Neural cell (in vitro differentiated cells): ENCODE data around the gene WDR20. TPM values are rescaled to one million over a fixed set of nuclear protein-coding genes. Genes with fewer than 3 reads are reported as not detected.

Experiments
- H2AFZ ChIP-seq: fragments of 200-600, 300-800 bp; sonication (generic), shearing (Covaris generic); 2 replicates; pipeline ENCODE4 v1.6.0; 2014; ENCODE audit warnings: low read depth, mild to moderate bottlenecking, antibody characterized with exemption, low read length, moderate library complexity
- H3F3A ChIP-seq: fragments of 200-600 bp; shearing (Covaris generic); 2 replicates; pipeline ENCODE4 v1.6.1; 2016; ENCODE audit warnings: mild to moderate bottlenecking, moderate library complexity, mixed read lengths, antibody characterized with exemption, low read length; ENCODE audit not compliant: insufficient read depth, poor library complexity, severe bottlenecking
- H3K27ac ChIP-seq: fragments of 200-600, 300-800 bp; sonication (generic), shearing (Covaris generic); 2 replicates; pipeline ENCODE4 v1.5.1; 2014; ENCODE audit warnings: mild to moderate bottlenecking, low read length, moderate library complexity
- H3K27me3 ChIP-seq: fragments of 300-800, 200-600 bp; sonication (generic), shearing (Covaris generic); 2 replicates; pipeline ENCODE4 v1.6.0; 2014; ENCODE audit warnings: mild to moderate bottlenecking, low read depth, low read length, moderate library complexity; ENCODE audit not compliant: insufficient read depth
- H3K36me3 ChIP-seq: fragments of 300-800, 200-600 bp; sonication (generic), shearing (Covaris generic); 2 replicates; pipeline ENCODE4 v1.5.1; 2014; ENCODE audit warnings: mild to moderate bottlenecking, antibody characterized with exemption, low read length, moderate library complexity; ENCODE audit not compliant: insufficient read depth
- H3K4me2 ChIP-seq: fragments of 300-800, 200-600 bp; sonication (generic), shearing (Covaris generic); 2 replicates; pipeline ENCODE4 v1.6.0; 2014; ENCODE audit warnings: mild to moderate bottlenecking, low read length
- H3K4me3 ChIP-seq: fragments of 300-800, 200-600 bp; sonication (generic), shearing (Covaris generic); 2 replicates; pipeline ENCODE4 v1.5.1; 2014; ENCODE audit warnings: mild to moderate bottlenecking, low read length, moderate library complexity
- H3K79me2 ChIP-seq: fragments of 200-600 bp; shearing (Covaris generic); replicated peaks from 2 replicates; pipeline ENCODE4 v1.6.0; 2014; ENCODE audit warnings: mild to moderate bottlenecking, low read length, moderate library complexity; ENCODE audit not compliant: insufficient read depth
- H3K9ac ChIP-seq: fragments of 300-800, 200-600 bp; sonication (generic), shearing (Covaris generic); 2 replicates; pipeline ENCODE4 v1.6.1; 2016; ENCODE audit warnings: mild to moderate bottlenecking, low read length, mixed read lengths
- H3K9me2 ChIP-seq: fragments of 200-600 bp; shearing (Covaris generic); 2 replicates; pipeline ENCODE4 v1.6.1; 2016; ENCODE audit warnings: mild to moderate bottlenecking, low read length, mixed read lengths; ENCODE audit not compliant: insufficient read depth
- H3K9me3 ChIP-seq: fragments of 200-600, 300-800 bp; sonication (generic), shearing (Covaris generic); 2 replicates; pipeline ENCODE4 v1.6.1; 2016; ENCODE audit warnings: mild to moderate bottlenecking, mixed run types, low read length, moderate library complexity, mixed read lengths
- H4K20me1 ChIP-seq: fragments of 200-600 bp; shearing (Covaris generic); 2 replicates; pipeline ENCODE4 v1.6.1; 2016; ENCODE audit warnings: mild to moderate bottlenecking, mixed run types; ENCODE audit not compliant: insufficient read depth
- EP300 ChIP-seq: fragments of 450-650 bp; conservative IDR thresholded peaks from 2 replicates; pipeline ENCODE4 v1.6.1; 2014; ENCODE audit warnings: antibody characterized with exemption, mild to moderate bottlenecking, moderate library complexity; ENCODE audit not compliant: poor library complexity, severe bottlenecking
- EZH2 ChIP-seq: fragments of 200-600, 300-800 bp; shearing (Covaris generic), sonication (generic); IDR thresholded peaks from 2 replicates; pipeline ENCODE4 v1.6.1; 2014; ENCODE audit warnings: antibody characterized with exemption, low read length, borderline replicate concordance, mild to moderate bottlenecking; ENCODE audit not compliant: insufficient read depth, poor library complexity, severe bottlenecking
- MXI1 ChIP-seq: fragments of 450-650 bp; conservative IDR thresholded peaks from 2 replicates; pipeline ENCODE4 v1.6.1; 2014; ENCODE audit warnings: antibody characterized with exemption, mild to moderate bottlenecking; ENCODE audit not compliant: poor library complexity, severe bottlenecking
- POLR2AphosphoS5 ChIP-seq: IDR thresholded peaks from 2 replicates; pipeline ENCODE4 v1.6.1; 2012
- RAD21 ChIP-seq: fragments of 450-650 bp; conservative IDR thresholded peaks from 2 replicates; pipeline ENCODE4 v1.6.1; 2014; ENCODE audit warnings: antibody characterized with exemption, mild to moderate bottlenecking, moderate library complexity
- SMC3 ChIP-seq: fragments of 450-650 bp; conservative IDR thresholded peaks from 2 replicates; pipeline ENCODE4 v1.6.1; 2014; ENCODE audit warnings: antibody characterized with exemption, mild to moderate bottlenecking, moderate library complexity; ENCODE audit not compliant: poor library complexity
- TAF1 ChIP-seq: IDR thresholded peaks from 2 replicates; pipeline ENCODE4 v1.6.1; 2012; ENCODE audit warnings: low read depth
- polyA plus RNA-seq: library from polyadenylated mRNA; depleted of rRNA; stranded (reverse); fragments of >200 nt; gene quantifications from 2 replicates; pipeline ENCODE4 v1.2.3, GENCODE V29; 2014
- TF ChIP-seq, protein P1 (sequence below): IDR thresholded peaks from 2 replicates; pipeline ENCODE4 v1.6.1; 2012; ENCODE audit warnings: borderline replicate concordance
- TF ChIP-seq, protein P2 (sequence below): fragments of 450-650 bp; IDR thresholded peaks from 2 replicates; pipeline ENCODE4 v1.5.1; 2014; ENCODE audit warnings: antibody characterized with exemption, mild to moderate bottlenecking, moderate library complexity; ENCODE audit not compliant: poor library complexity, severe bottlenecking

WDR20 gene
- polyA plus RNA-seq, 1 donor from 2014 or later = 28.6 TPM

DNA sequence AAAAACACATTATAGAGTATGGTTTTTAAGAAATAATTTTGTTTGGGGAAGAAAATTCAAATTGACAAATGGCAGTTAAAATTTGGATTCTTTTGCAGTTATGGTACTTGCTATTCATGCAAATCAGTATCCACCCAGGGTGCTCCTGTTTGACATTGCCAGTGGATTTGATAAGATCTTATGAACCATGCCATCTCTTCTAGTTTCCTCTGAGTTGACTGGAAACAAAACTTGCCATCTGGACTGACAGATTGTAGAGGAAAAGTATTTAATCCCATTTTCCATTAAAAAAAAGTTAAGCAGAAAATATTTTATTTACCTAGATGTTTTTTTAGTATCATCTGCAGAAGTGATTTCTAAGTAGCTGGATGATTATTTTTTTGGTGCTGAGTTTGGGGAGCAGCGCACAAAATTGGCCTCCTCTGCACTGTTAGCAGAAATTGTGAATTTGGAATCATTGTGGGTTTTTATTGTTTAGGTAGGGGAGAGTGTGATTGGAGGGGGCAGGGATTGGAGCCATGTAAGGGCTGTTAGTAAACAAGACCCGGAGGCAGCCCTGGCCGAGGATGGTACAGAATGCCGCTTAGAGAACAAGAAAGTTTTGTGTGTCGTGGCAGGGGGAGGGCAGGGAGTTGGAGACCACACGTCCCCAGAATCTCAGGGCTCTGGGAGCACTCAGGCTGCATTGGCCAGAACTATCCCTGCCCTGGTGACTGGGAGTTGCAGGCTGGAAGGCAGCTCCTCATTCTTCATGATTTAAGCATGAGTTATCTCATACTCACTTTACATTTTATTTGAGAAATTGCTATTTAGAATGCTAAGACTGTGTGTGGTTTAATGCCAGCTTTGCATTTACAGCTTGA is 56.6 kb downstream of the WDR20 start:
- H2AFZ ChIP-seq = no peak overlapping the region
- H3K9ac ChIP-seq = no peak overlapping the region
- no peak overlapping the region for H3K27ac ChIP-seq
- H3F3A ChIP-seq = no peaks in the 10 kb centered on the region
- no peak overlapping the region for H3K4me2 ChIP-seq
- peaks cover 4% of the 10 kb centered on the region for H4K20me1 ChIP-seq
- no peak overlapping the region for H3K4me3 ChIP-seq
- H3K36me3 ChIP-seq = no peaks in the 10 kb centered on the region
- no peaks in the 10 kb centered on the region for H3K27me3 ChIP-seq
- peaks cover 9% of the 10 kb centered on the region for H3K79me2 ChIP-seq
- no peaks in the 10 kb centered on the region for H3K9me3 ChIP-seq
- no peaks in the 10 kb centered on the region for H3K9me2 ChIP-seq
- TF ChIP-seq, protein P1, sequence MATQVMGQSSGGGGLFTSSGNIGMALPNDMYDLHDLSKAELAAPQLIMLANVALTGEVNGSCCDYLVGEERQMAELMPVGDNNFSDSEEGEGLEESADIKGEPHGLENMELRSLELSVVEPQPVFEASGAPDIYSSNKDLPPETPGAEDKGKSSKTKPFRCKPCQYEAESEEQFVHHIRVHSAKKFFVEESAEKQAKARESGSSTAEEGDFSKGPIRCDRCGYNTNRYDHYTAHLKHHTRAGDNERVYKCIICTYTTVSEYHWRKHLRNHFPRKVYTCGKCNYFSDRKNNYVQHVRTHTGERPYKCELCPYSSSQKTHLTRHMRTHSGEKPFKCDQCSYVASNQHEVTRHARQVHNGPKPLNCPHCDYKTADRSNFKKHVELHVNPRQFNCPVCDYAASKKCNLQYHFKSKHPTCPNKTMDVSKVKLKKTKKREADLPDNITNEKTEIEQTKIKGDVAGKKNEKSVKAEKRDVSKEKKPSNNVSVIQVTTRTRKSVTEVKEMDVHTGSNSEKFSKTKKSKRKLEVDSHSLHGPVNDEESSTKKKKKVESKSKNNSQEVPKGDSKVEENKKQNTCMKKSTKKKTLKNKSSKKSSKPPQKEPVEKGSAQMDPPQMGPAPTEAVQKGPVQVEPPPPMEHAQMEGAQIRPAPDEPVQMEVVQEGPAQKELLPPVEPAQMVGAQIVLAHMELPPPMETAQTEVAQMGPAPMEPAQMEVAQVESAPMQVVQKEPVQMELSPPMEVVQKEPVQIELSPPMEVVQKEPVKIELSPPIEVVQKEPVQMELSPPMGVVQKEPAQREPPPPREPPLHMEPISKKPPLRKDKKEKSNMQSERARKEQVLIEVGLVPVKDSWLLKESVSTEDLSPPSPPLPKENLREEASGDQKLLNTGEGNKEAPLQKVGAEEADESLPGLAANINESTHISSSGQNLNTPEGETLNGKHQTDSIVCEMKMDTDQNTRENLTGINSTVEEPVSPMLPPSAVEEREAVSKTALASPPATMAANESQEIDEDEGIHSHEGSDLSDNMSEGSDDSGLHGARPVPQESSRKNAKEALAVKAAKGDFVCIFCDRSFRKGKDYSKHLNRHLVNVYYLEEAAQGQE = no peak
- TF ChIP-seq SMC3 (no peak), EZH2 (no peak), RAD21 (no peak), MXI1 (no peak), POLR2AphosphoS5 (no peak), TAF1 (no peak), EP300 (no peak)
- TF ChIP-seq, protein P2, sequence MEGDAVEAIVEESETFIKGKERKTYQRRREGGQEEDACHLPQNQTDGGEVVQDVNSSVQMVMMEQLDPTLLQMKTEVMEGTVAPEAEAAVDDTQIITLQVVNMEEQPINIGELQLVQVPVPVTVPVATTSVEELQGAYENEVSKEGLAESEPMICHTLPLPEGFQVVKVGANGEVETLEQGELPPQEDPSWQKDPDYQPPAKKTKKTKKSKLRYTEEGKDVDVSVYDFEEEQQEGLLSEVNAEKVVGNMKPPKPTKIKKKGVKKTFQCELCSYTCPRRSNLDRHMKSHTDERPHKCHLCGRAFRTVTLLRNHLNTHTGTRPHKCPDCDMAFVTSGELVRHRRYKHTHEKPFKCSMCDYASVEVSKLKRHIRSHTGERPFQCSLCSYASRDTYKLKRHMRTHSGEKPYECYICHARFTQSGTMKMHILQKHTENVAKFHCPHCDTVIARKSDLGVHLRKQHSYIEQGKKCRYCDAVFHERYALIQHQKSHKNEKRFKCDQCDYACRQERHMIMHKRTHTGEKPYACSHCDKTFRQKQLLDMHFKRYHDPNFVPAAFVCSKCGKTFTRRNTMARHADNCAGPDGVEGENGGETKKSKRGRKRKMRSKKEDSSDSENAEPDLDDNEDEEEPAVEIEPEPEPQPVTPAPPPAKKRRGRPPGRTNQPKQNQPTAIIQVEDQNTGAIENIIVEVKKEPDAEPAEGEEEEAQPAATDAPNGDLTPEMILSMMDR = no peak

DNA sequence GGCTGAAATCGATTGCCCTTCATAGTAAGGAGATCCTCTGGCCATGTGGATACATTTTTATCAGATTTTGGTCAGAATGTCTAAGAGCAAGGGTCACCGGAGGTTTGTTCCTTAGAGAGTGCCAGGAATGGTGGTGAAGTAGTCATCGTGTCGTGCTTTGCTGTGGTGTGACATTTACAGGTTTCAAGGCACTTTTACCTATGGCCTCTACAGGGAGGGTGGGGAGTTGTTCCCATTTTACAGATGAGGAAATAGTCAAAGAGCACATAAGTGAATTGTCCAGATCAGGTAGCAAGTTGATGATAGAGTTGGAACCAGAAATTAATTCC is 57.2 kb downstream of the WDR20 start:
- Histone ChIP-seq H3K9ac (no peak overlapping the region), H3K4me3 (no peak overlapping the region), H3K36me3 (no peaks in the 10 kb centered on the region), H3K9me2 (no peaks in the 10 kb centered on the region), H3K79me2 (peaks cover 6% of the 10 kb centered on the region), H3F3A (no peaks in the 10 kb centered on the region), H2AFZ (no peak overlapping the region), H3K27ac (no peak overlapping the region), H3K4me2 (no peak overlapping the region), H3K9me3 (no peaks in the 10 kb centered on the region), H4K20me1 (peaks cover 4% of the 10 kb centered on the region), H3K27me3 (no peaks in the 10 kb centered on the region)
- no peak for TF ChIP-seq EZH2
- TF ChIP-seq, protein P2 = no peak
- TF ChIP-seq TAF1 = no peak
- TF ChIP-seq, protein P1 = no peak
- TF ChIP-seq SMC3 = no peak
- TF ChIP-seq EP300 = no peak
- TF ChIP-seq POLR2AphosphoS5 = no peak
- TF ChIP-seq MXI1 = no peak
- TF ChIP-seq RAD21 = no peak
